Endothelial cell of umbilical vein (primary cell): ENCODE results near the gene CAMK2B.

Experiments used
- CTCF ChIP-seq, 2 donors: IDR thresholded peaks; 1 replicate in 1 of 2; 2 replicates in 1 of 2; pipeline ENCODE4 v1.5.1; 2011; ENCODE audit warnings: low read length in 2 of 2, mild to moderate bottlenecking in 2 of 2, moderate library complexity in 2 of 2, control low read depth in 1 of 2, inconsistent platforms in 1 of 2, low read depth in 1 of 2; ENCODE audit not compliant: insufficient read depth in 1 of 2; ENCODE audit errors: extremely low read depth in 1 of 2
- EZH2 ChIP-seq: IDR thresholded peaks from 2 replicates; pipeline ENCODE4 v1.6.1; 2012; ENCODE audit warnings: borderline replicate concordance, low read depth, mild to moderate bottlenecking, moderate library complexity, low read length, inconsistent platforms; ENCODE audit not compliant: severe bottlenecking
- GATA2 ChIP-seq: IDR thresholded peaks from 2 replicates; pipeline ENCODE4 v1.7.0; 2011; ENCODE audit warnings: low read depth, mild to moderate bottlenecking, moderate library complexity, mixed read lengths, low read length; ENCODE audit not compliant: insufficient read length, insufficient read depth
- JUN ChIP-seq: IDR thresholded peaks from 2 replicates; pipeline ENCODE4 v1.6.1; 2011; ENCODE audit warnings: borderline replicate concordance, low read depth; ENCODE audit not compliant: insufficient read length, insufficient read depth
- MAX ChIP-seq: IDR thresholded peaks from 2 replicates; pipeline ENCODE4 v1.6.1; 2011; ENCODE audit not compliant: insufficient read depth, insufficient read length
- POLR2A ChIP-seq: IDR thresholded peaks from 2 replicates; pipeline ENCODE4 v1.6.1; 2012; ENCODE audit warnings: low read depth, mild to moderate bottlenecking, control low read depth, low read length
- POLR2AphosphoS5 ChIP-seq: IDR thresholded peaks from 2 replicates; pipeline ENCODE4 v1.6.1; 2012; ENCODE audit warnings: low read depth, mild to moderate bottlenecking, control low read depth, low read length, moderate library complexity; ENCODE audit not compliant: insufficient read depth

- TF ChIP-seq EZH2 (no peak), POLR2AphosphoS5 (no peak), JUN (no peak), MAX (no peak), CTCF (IDR thresholded peaks at IDR 0.05; ENCODE audit: extremely low read depth in 1 of 2, insufficient read depth in 1 of 2, low read depth in 1 of 2, low read length in 2 of 2) (no peak), GATA2 (no peak), POLR2A (no peak)
Observed at GRCh38 chr7:44220046-44220357, 105.4 kb downstream of the CAMK2B start.
